ENCODE data around the gene PRR7. TPM values are rescaled to one million over a fixed set of nuclear protein-coding genes. Genes with fewer than 3 reads are reported as not detected.
"Not testable (repeated sequence)": the region's sequence is repeated elsewhere in the genome, so short reads cannot be mapped to it uniquely, and the experiment has no call there.

Gene PRR7
- total RNA-seq, 1 donor from 2014 or later = 1.2 TPM

- TF ChIP-seq POLR2A (IDR thresholded peaks at IDR 0.05) (no peak), POLR2AphosphoS5 (IDR thresholded peaks at IDR 0.05; ENCODE audit: insufficient read depth in 1 of 2, low read depth in 1 of 2) (no peak)
- TF ChIP-seq, protein P1, sequence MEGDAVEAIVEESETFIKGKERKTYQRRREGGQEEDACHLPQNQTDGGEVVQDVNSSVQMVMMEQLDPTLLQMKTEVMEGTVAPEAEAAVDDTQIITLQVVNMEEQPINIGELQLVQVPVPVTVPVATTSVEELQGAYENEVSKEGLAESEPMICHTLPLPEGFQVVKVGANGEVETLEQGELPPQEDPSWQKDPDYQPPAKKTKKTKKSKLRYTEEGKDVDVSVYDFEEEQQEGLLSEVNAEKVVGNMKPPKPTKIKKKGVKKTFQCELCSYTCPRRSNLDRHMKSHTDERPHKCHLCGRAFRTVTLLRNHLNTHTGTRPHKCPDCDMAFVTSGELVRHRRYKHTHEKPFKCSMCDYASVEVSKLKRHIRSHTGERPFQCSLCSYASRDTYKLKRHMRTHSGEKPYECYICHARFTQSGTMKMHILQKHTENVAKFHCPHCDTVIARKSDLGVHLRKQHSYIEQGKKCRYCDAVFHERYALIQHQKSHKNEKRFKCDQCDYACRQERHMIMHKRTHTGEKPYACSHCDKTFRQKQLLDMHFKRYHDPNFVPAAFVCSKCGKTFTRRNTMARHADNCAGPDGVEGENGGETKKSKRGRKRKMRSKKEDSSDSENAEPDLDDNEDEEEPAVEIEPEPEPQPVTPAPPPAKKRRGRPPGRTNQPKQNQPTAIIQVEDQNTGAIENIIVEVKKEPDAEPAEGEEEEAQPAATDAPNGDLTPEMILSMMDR (IDR thresholded peaks at IDR 0.05) = no peak
- peaks cover 7% of the 10 kb centered on the region for H3K27me3 ChIP-seq
- intact Hi-C loops (cut with DNase I) = no loop called here
- H3K27ac ChIP-seq = no peak overlapping the region
- H3K4me3 ChIP-seq = no peak overlapping the region
- H3K4me1 ChIP-seq = peaks cover 32% of the 10 kb centered on the region
- H3K9me3 ChIP-seq = no peaks in the 10 kb centered on the region
- DNase-seq (ENCODE audit: extremely low spot score in 2 of 2) = no peak
- no peaks in the 10 kb centered on the region for H3K36me3 ChIP-seq
Observed at GRCh38 chr5:177405805-177406204, 40.8 kb upstream of the PRR7 start.

DNA sequence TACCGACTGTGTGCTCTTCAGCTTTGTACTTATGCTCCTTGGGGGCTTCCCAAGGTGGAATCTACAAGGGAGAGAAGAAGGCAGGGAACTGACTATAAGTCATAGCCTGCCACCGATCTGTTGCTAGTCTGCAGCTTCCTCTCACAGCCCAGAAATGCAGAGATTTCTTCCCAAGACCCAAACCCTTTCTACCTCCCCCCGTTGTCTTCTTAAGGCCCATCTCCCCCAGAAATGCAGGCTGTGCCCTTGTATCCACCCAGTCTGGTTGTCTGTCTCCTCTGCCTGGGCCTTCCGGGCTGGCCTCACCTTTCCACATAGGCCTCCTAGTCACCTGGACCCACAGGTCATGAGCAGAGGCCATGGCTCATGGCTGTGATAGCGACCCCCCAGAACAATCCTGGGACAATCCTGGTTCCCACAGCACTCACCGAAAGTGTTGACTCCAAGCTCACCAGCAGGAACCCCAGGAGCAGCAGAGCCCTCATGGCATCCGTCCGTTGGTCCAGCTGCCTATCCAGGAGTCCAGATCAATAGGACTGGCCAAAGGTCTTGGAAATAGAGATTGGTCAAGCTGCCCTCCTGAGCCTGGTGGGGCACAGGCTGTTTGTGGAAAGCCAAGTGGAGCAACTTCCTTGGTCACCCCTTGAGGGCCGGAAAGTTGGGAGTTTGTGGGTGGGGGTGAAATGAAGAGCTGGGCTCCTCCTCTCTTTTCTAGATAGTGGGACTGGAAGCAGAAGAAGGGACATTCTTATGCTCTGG, 37.4 kb upstream of the PRR7 start, which contains the start of gene F12:
TSS of gene F12 (minus strand) at position 522 of the 759 bp plus-strand sequence. CDS start at position 485, 37 bp downstream.
- peaks cover 8% of the 10 kb centered on the region for H3K4me1 ChIP-seq
- no peak within 1 kb of the TSS for H3K27ac ChIP-seq
- intact Hi-C loops (cut with DNase I) = no loop called here
- DNase-seq (ENCODE audit: extremely low spot score in 2 of 2) = no peak
- no peaks in the 10 kb centered on the region for H3K36me3 ChIP-seq
- TF ChIP-seq, protein P1 (IDR thresholded peaks at IDR 0.05) = no peak
- TF ChIP-seq POLR2A (IDR thresholded peaks at IDR 0.05) (no peak), POLR2AphosphoS5 (IDR thresholded peaks at IDR 0.05; ENCODE audit: insufficient read depth in 1 of 2, low read depth in 1 of 2) (no peak)
- H3K27me3 ChIP-seq = no peaks in the 10 kb centered on the region
- no peak within 1 kb of the TSS for H3K4me3 ChIP-seq
- no peaks in the 10 kb centered on the region for H3K9me3 ChIP-seq

GRCh38 chr5:177410575-177410974, 36.0 kb upstream of the PRR7 start:
- TF ChIP-seq POLR2A (IDR thresholded peaks at IDR 0.05) = no peak
- TF ChIP-seq, protein P1 (IDR thresholded peaks at IDR 0.05) = no peak
- no peak for TF ChIP-seq POLR2AphosphoS5 (IDR thresholded peaks at IDR 0.05; ENCODE audit: insufficient read depth in 1 of 2, low read depth in 1 of 2)
- no peaks in the 10 kb centered on the region for H3K36me3 ChIP-seq
- H3K4me1 ChIP-seq = no peaks in the 10 kb centered on the region
- H3K27ac ChIP-seq = no peak overlapping the region
- H3K27me3 ChIP-seq = no peaks in the 10 kb centered on the region
- intact Hi-C loops (cut with DNase I) = no loop called here
- H3K9me3 ChIP-seq = no peaks in the 10 kb centered on the region
- no peak for DNase-seq (ENCODE audit: extremely low spot score in 2 of 2)
- no peak overlapping the region for H3K4me3 ChIP-seq

- no peak for DNase-seq (ENCODE audit: extremely low spot score in 2 of 2)
- H3K4me1 ChIP-seq = no peaks in the 10 kb centered on the region
- H3K27ac ChIP-seq = no peak overlapping the region
- H3K9me3 ChIP-seq = no peaks in the 10 kb centered on the region
- intact Hi-C loops (cut with DNase I) = no loop called here
- TF ChIP-seq POLR2AphosphoS5 (IDR thresholded peaks at IDR 0.05; ENCODE audit: insufficient read depth in 1 of 2, low read depth in 1 of 2) (no peak), POLR2A (IDR thresholded peaks at IDR 0.05) (no peak)
- TF ChIP-seq, protein P1 (IDR thresholded peaks at IDR 0.05) = no peak
- H3K4me3 ChIP-seq = no peak overlapping the region
- no peaks in the 10 kb centered on the region for H3K27me3 ChIP-seq
- H3K36me3 ChIP-seq = no peaks in the 10 kb centered on the region
Observed at GRCh38 chr5:177412603-177413233, 33.9 kb upstream of the PRR7 start.

DNA sequence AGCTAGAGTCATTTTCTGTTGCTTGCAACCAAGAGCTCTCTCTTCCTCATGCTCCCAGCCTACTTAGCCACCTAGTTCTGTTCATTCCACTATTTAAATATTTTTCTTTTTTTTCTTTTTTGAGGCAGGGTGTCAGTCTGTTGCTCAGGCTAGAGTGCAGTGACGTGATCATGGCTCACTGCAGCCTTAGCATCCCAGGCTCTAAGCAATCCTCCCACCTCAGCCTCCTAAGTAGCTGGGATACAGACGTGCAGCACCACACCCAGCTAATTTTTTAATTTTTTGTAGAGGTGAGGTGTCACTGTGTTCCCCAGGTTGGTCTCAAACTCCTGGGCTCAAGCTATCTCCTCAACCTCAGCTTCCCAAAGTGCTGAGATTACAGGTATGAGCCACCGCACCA, 32.1 kb upstream of the PRR7 start:
- no peak for DNase-seq (ENCODE audit: extremely low spot score in 2 of 2)
- Histone ChIP-seq H3K27me3 (no peaks in the 10 kb centered on the region), H3K27ac (no peak overlapping the region), H3K4me1 (no peaks in the 10 kb centered on the region), H3K9me3 (no peaks in the 10 kb centered on the region), H3K4me3 (no peak overlapping the region), H3K36me3 (no peaks in the 10 kb centered on the region)
- TF ChIP-seq, protein P1 (IDR thresholded peaks at IDR 0.05) = no peak
- TF ChIP-seq POLR2AphosphoS5 (IDR thresholded peaks at IDR 0.05; ENCODE audit: insufficient read depth in 1 of 2, low read depth in 1 of 2) (no peak), POLR2A (IDR thresholded peaks at IDR 0.05) (no peak)
- intact Hi-C loops (cut with DNase I) = no loop called here

DNA sequence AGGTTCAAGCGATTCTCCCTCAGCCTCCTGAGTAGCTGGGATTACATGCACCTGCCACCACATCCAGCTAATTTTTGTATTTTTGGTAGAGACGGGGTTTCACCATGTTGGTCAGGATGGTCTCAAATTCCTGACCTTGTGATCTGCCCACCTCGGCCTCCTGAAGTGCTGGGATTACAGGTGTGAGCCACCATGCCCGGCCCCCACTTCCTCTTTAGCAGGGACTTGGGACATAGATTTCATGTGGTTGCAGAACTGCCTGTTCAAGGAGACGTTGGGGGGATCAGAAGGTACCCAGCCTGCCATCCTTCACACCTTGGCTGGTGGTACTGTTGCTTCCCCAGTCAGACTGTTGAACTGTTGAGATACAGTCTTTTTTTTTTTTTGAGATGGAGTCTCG, 29.5 kb upstream of the PRR7 start:
- DNase-seq (ENCODE audit: extremely low spot score in 2 of 2); H3K27me3 ChIP-seq; H3K27ac ChIP-seq; intact Hi-C loops (cut with DNase I); H3K4me1 ChIP-seq; H3K36me3 ChIP-seq; H3K9me3 ChIP-seq; H3K4me3 ChIP-seq: not testable (repeated sequence)
